ENCODE results near the gene TMEM186. TPM values are rescaled to one million over a fixed set of nuclear protein-coding genes. Genes with fewer than 3 reads are reported as not detected.

The TMEM186 gene
- total and polyA plus RNA-seq, 4 experiments from 2014 or later = 9.4 to 20.0 (median 16.7) TPM

- CTCF ChIA-PET (ENCODE audit: partially characterized antibody) = no interaction called here
- Histone ChIP-seq H3K4me3 (ENCODE audit: low read length in 2 of 2) (peak overlapping the region; percentile 73 to 97), H3K36me3 (ENCODE audit: insufficient read depth, low read length) (peaks cover 16% of the 10 kb centered on the region), H3K27ac (ENCODE audit: low read depth, low read length) (peak overlapping the region; percentile 81), H3K9me3 (ENCODE audit: control insufficient read depth in 1 of 2, low read length in 2 of 2) (no peaks in the 10 kb centered on the region), H3K4me1 (ENCODE audit: insufficient read depth, low read length) (peaks cover 44% of the 10 kb centered on the region), H3K27me3 (ENCODE audit: insufficient read depth, low read length) (no peaks in the 10 kb centered on the region)
- POLR2A ChIA-PET (ENCODE audit: partially characterized antibody) = interaction anchor here (2.1 to 3.3 kb wide), 2 partner anchors 70 to 293 kb away, joined by 14 to 32 read pairs; partner anchors contain the start of genes CARHSP1 and HAPSTR1
- DNase-seq = no peak
- peak overlapping the region; percentile 93 to 98 (median 95) for H3K4me3 Mint-ChIP-seq
- peaks cover 23 to 60% (median 37%) of the 10 kb centered on the region in 4 donors for H3K4me1 Mint-ChIP-seq
- peaks cover 16 to 39% of the 10 kb centered on the region in 2 donors for H3K36me3 Mint-ChIP-seq
- H3K27me3 Mint-ChIP-seq = no peaks in the 10 kb centered on the region
- peaks cover 0 to 2% (median 0%) of the 10 kb centered on the region in 8 donors for H3K9me3 Mint-ChIP-seq
- H3K27ac Mint-ChIP-seq = peak overlapping the region; percentile 69 to 97 (median 94)
- intact Hi-C loops (cut with micrococcal nuclease) = no loop called here
Observed at GRCh38 chr16:8798535-8799157, 1.2 kb upstream of the TMEM186 start.

GRCh38 chr16:8798174-8798527 is 712 bp upstream of the TMEM186 start:
- Mint-ChIP-seq H3K27me3 (no peaks in the 10 kb centered on the region), H3K36me3 (peaks cover 13 to 36% of the 10 kb centered on the region in 2 donors), H3K9me3 (peaks cover 0 to 2% (median 0%) of the 10 kb centered on the region in 8 donors), H3K27ac (peak overlapping the region; percentile 88 to 97 (median 94)), H3K4me3 (peak overlapping the region; percentile 93 to 98 (median 95)), H3K4me1 (peaks cover 23 to 57% (median 34%) of the 10 kb centered on the region in 4 donors)
- peaks cover 44% of the 10 kb centered on the region for H3K4me1 ChIP-seq (ENCODE audit: insufficient read depth, low read length)
- H3K4me3 ChIP-seq (ENCODE audit: low read length in 2 of 2) = peak overlapping the region; percentile 73 to 97
- H3K27me3 ChIP-seq (ENCODE audit: insufficient read depth, low read length) = no peaks in the 10 kb centered on the region
- peaks cover 14% of the 10 kb centered on the region for H3K36me3 ChIP-seq (ENCODE audit: insufficient read depth, low read length)
- CTCF ChIA-PET (ENCODE audit: partially characterized antibody) = interaction anchor here (2.3 kb wide), 1 partner anchor 82 kb away, joined by 11 read pairs; no protein-coding TSS in a partner anchor
- peak overlapping the region; percentile 81 for H3K27ac ChIP-seq (ENCODE audit: low read depth, low read length)
- intact Hi-C loops (cut with micrococcal nuclease) = no loop called here
- no peaks in the 10 kb centered on the region for H3K9me3 ChIP-seq (ENCODE audit: control insufficient read depth in 1 of 2, low read length in 2 of 2)
- peak in 1 of 5 donors; percentile 53 for DNase-seq
- POLR2A ChIA-PET (ENCODE audit: partially characterized antibody) = interaction anchor here (1.2 to 3.3 kb wide), 4 partner anchors 70 to 305 kb away, joined by 3 to 32 read pairs (median 8); partner anchors contain the start of genes CARHSP1 and HAPSTR1

GRCh38 chr16:8796469-8797363 is 723 bp downstream of the TMEM186 start:
- H3K36me3 ChIP-seq (ENCODE audit: insufficient read depth, low read length) = peaks cover under 1% of the 10 kb centered on the region
- no peaks in the 10 kb centered on the region for H3K27me3 ChIP-seq (ENCODE audit: insufficient read depth, low read length)
- peak overlapping the region; percentile 73 to 97 for H3K4me3 ChIP-seq (ENCODE audit: low read length in 2 of 2)
- H3K4me1 Mint-ChIP-seq = peaks cover 25 to 51% (median 34%) of the 10 kb centered on the region in 4 donors
- H3K9me3 ChIP-seq (ENCODE audit: control insufficient read depth in 1 of 2, low read length in 2 of 2) = no peaks in the 10 kb centered on the region
- DNase-seq = no peak
- ChIA-PET POLR2A (ENCODE audit: partially characterized antibody) (interaction anchor here (0.7 to 3.3 kb wide), 9 partner anchors 10 to 306 kb away, joined by 3 to 32 read pairs (median 4); partner anchors contain the start of genes ABAT, CARHSP1 and HAPSTR1), CTCF (ENCODE audit: partially characterized antibody) (interaction anchor here (1.2 to 2.3 kb wide), 2 partner anchors 83 to 166 kb away, joined by 4 to 11 read pairs; no protein-coding TSS in a partner anchor)
- H3K27me3 Mint-ChIP-seq = no peaks in the 10 kb centered on the region
- H3K4me3 Mint-ChIP-seq = peak overlapping the region; percentile 93 to 98 (median 95)
- H3K27ac Mint-ChIP-seq = peak overlapping the region; percentile 88 to 97 (median 94)
- H3K36me3 Mint-ChIP-seq = peaks cover 3 to 25% of the 10 kb centered on the region in 2 donors
- intact Hi-C loops (cut with micrococcal nuclease) = loop anchor here (1.0 kb wide), 5 partner anchors 72 to 295 kb away; partner anchors contain the start of genes ABAT, HAPSTR1 and METTL22
- H3K27ac ChIP-seq (ENCODE audit: low read depth, low read length) = peak overlapping the region; percentile 81
- peaks cover 0 to 2% (median 0%) of the 10 kb centered on the region in 8 donors for H3K9me3 Mint-ChIP-seq
- H3K4me1 ChIP-seq (ENCODE audit: insufficient read depth, low read length) = peaks cover 44% of the 10 kb centered on the region

GRCh38 chr16:8795818-8796217 is 1.6 kb downstream of the TMEM186 start:
- intact Hi-C loops (cut with micrococcal nuclease) = no loop called here
- peaks cover 44% of the 10 kb centered on the region for H3K4me1 ChIP-seq (ENCODE audit: insufficient read depth, low read length)
- H3K4me3 Mint-ChIP-seq = peak overlapping the region in 2 of 8 donors; percentile 98
- H3K27me3 ChIP-seq (ENCODE audit: insufficient read depth, low read length) = no peaks in the 10 kb centered on the region
- H3K9me3 Mint-ChIP-seq = peaks cover 0 to 2% (median 0%) of the 10 kb centered on the region in 8 donors
- ChIA-PET POLR2A (ENCODE audit: partially characterized antibody) (interaction anchor here (3.3 kb wide), 1 partner anchor 73 kb away, joined by 32 read pairs; the partner anchor contains the start of gene CARHSP1), CTCF (ENCODE audit: partially characterized antibody) (interaction anchor here (2.3 kb wide), 1 partner anchor 84 kb away, joined by 11 read pairs; no protein-coding TSS in a partner anchor)
- no peak overlapping the region for H3K27ac ChIP-seq (ENCODE audit: low read depth, low read length)
- H3K4me1 Mint-ChIP-seq = peaks cover 24 to 51% (median 33%) of the 10 kb centered on the region in 4 donors
- H3K36me3 Mint-ChIP-seq = peaks cover 0 to 19% of the 10 kb centered on the region in 2 donors
- H3K27me3 Mint-ChIP-seq = no peaks in the 10 kb centered on the region
- H3K27ac Mint-ChIP-seq = peak overlapping the region in 1 of 7 donors; percentile 93
- no peaks in the 10 kb centered on the region for H3K9me3 ChIP-seq (ENCODE audit: control insufficient read depth in 1 of 2, low read length in 2 of 2)
- no peaks in the 10 kb centered on the region for H3K36me3 ChIP-seq (ENCODE audit: insufficient read depth, low read length)
- H3K4me3 ChIP-seq (ENCODE audit: low read length in 2 of 2) = no peak overlapping the region
- DNase-seq = no peak

GRCh38 chr16:8795091-8795490 is 2.3 kb downstream of the TMEM186 start:
- no peak overlapping the region for H3K27ac ChIP-seq (ENCODE audit: low read depth, low read length)
- no peak overlapping the region for H3K4me3 ChIP-seq (ENCODE audit: low read length in 2 of 2)
- H3K4me1 Mint-ChIP-seq = peaks cover 24 to 51% (median 33%) of the 10 kb centered on the region in 4 donors
- no peaks in the 10 kb centered on the region for H3K36me3 ChIP-seq (ENCODE audit: insufficient read depth, low read length)
- H3K9me3 ChIP-seq (ENCODE audit: control insufficient read depth in 1 of 2, low read length in 2 of 2) = no peaks in the 10 kb centered on the region
- peak overlapping the region in 2 of 8 donors; percentile 27 to 55 for H3K4me3 Mint-ChIP-seq
- no peaks in the 10 kb centered on the region for H3K27me3 Mint-ChIP-seq
- no peaks in the 10 kb centered on the region for H3K27me3 ChIP-seq (ENCODE audit: insufficient read depth, low read length)
- H3K9me3 Mint-ChIP-seq = peaks cover 0 to 2% (median 0%) of the 10 kb centered on the region in 8 donors
- intact Hi-C loops (cut with micrococcal nuclease) = no loop called here
- DNase-seq = no peak
- CTCF ChIA-PET (ENCODE audit: partially characterized antibody) = no interaction called here
- H3K4me1 ChIP-seq (ENCODE audit: insufficient read depth, low read length) = peaks cover 42% of the 10 kb centered on the region
- H3K27ac Mint-ChIP-seq = peak overlapping the region in 3 of 7 donors; percentile 64 to 93 (median 72)
- POLR2A ChIA-PET (ENCODE audit: partially characterized antibody) = no interaction called here
- peaks cover 0 to 19% of the 10 kb centered on the region in 2 donors for H3K36me3 Mint-ChIP-seq

- CTCF ChIA-PET (ENCODE audit: partially characterized antibody) = no interaction called here
- DNase-seq = no peak
- Mint-ChIP-seq H3K4me3 (no peak overlapping the region), H3K36me3 (peaks cover 0 to 2% of the 10 kb centered on the region in 2 donors), H3K9me3 (no peaks in the 10 kb centered on the region), H3K27ac (no peak overlapping the region), H3K4me1 (peaks cover 0 to 4% (median 3%) of the 10 kb centered on the region in 4 donors), H3K27me3 (no peaks in the 10 kb centered on the region)
- POLR2A ChIA-PET (ENCODE audit: partially characterized antibody) = no interaction called here
- Histone ChIP-seq H3K27me3 (ENCODE audit: insufficient read depth, low read length) (no peaks in the 10 kb centered on the region), H3K4me3 (ENCODE audit: low read length in 2 of 2) (no peak overlapping the region), H3K9me3 (ENCODE audit: control insufficient read depth in 1 of 2, low read length in 2 of 2) (no peaks in the 10 kb centered on the region), H3K4me1 (ENCODE audit: insufficient read depth, low read length) (no peaks in the 10 kb centered on the region), H3K27ac (ENCODE audit: low read depth, low read length) (no peak overlapping the region), H3K36me3 (ENCODE audit: insufficient read depth, low read length) (no peaks in the 10 kb centered on the region)
- intact Hi-C loops (cut with micrococcal nuclease) = no loop called here
Observed at GRCh38 chr16:8788578-8789172, 8.8 kb downstream of the TMEM186 start.

Data from CD4-positive, alpha-beta memory T cell (primary cell).